Stimulated activated naive CD4-positive, alpha-beta T cell (primary cell): ENCODE data around the gene KPTN.

Experiments used
- DNase-seq, 6 experiments: peaks; one replicate each; lab custom pipeline; 2025; lab: John Stamatoyannopoulos, UW

Gene KPTN

DNA sequence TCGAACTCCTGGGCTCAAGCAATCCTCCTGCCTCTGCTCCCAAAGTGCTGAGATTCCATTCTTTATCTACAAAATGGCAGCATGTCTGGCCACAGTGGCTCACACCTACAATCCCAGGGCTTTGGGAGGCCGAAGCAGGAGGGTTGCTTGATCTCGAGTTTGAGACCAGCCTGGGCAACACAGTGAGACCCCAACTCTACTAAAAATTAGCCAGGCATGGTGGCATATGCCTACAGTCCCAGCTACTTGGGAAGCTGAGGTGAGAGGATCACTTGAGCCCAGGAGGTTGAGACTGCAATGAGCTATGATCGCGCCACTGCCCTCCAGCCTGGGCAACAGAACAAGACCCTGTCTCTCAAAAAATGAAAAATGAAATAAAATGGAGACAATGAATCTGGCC is 24.7 kb upstream of the KPTN start:
- no peak for DNase-seq

DNA sequence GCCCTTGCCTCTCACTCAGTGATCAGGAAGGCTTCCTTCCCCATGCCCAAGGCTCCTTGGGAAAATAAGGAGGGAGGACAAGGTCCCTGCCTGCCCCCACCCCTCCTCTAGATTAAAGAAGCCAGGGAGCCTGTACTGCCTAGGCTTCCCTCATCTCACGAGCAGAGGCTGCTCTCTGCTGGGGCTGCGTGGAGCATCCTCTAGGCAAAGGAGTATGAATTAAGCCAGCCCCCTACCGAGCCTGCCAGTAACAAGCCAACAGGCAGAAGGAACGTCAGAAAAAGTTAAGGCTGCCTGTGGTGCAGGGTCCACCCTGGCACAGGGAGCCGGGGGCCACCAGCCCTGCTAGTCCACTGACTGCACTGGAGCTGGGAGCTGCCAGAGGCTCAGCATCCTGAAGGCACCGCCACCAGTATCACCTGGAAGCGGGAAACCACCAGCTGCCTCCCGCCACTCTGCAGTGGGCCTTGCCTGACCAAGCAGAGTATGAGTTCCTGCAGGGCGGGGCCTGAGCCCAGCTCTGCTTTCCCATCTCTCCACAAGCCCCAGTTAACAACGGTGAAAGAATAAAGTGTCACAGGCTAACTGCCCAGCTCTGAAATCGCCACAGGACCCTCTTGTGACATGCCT is 24.0 kb upstream of the KPTN start:
- DNase-seq, result no peak

- no peak for DNase-seq
Observed at GRCh38 chr19:47507012-47507411, 23.0 kb upstream of the KPTN start.

DNA sequence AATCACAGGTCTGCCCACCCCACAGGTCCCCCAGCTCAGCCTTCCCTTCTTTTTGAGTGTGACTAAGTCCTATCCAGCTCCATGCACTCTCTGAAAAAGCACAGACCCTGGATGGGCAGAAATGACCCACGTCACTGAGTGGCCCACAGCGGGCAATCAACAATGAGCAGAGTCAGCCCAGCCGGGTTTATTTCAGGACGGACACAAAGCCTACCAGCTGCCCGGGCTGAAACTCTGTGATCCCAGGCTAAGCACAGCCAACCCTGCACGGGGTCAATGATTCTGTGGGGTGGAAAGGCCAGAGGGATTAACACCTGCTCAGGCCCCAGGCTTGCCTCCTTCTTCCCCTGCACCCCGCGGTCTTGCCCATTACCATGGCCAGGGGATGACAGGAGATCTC is 22.4 kb upstream of the KPTN start:
- no peak for DNase-seq

GRCh38 chr19:47505506-47505905 is 21.5 kb upstream of the KPTN start:
- DNase-seq, result no peak

DNA sequence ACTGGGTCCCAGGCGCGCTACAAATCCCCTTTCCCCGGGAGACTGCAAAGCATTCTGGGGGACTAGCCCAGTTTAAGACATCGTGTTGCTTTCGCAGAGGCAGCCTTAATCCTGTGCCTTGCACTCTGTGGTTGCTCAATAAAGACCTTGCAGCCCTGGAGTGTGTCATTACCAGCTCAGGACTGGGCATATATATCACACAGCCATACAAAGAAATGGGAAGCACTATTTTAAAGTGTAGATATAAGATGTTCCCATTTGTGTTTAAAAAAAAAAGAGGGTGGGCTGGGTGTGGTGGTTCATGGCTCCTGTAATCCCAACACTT is 19.8 kb upstream of the KPTN start:
- DNase-seq, result no peak

- no peak for DNase-seq
Observed at GRCh38 chr19:47503130-47503825, 19.3 kb upstream of the KPTN start.

- DNase-seq, result no peak
Observed at GRCh38 chr19:47499863-47500830, 16.1 kb upstream of the KPTN start.

DNA sequence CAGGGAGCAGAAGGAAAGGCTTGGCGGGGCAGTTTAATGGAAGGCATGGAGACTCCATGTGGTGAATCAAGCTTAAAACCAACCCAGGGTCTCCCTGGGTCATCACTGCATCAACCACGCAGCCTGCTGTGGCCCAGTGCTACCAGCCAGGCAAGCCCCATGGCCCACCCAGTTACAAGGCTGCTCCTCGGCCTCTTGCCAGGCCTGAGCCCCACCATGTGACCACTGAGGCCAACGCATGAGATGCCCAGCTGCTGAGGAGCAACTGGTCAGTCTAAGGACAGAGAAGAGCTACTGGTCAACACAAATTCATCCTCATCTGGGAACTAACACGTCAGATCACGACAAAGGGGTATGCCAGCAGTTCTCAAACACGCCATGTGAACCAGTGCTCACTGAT is 15.4 kb upstream of the KPTN start:
- DNase-seq, result no peak

- DNase-seq, result no peak
Observed at GRCh38 chr19:47498561-47498960, 14.5 kb upstream of the KPTN start.

DNA sequence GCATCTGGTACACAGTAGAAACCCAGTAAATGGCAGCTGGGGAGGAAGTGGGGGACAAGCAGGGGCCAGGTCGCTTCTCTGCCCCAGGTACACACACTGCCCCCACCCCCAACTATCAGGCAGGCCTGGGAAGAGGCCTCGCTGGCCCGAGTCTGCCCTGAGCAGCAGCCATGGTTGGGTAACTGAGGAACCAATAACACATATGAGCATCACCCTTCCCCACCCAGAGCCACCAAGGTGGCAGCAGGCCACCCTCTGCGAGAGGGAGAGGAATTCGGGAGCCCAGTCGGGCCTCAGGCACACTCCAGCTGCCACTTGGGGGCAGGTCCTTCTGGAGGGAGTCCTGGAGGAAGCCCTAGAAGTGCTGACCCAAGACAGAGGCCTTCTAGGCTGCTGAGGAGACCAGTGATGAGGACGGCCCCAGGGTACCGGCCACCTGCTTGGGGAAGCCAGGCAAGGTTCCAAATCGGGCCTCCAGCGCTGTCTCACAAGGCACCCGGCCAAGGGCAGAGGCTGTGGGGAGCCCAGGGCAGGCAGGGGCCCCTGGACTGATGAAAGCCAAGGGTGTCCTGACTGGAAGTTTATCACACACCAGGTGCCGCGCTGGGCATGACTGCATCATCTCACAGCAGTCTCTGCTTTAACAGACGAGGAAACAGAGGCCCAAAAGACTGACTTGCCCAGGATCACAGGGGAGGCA is 14.0 kb upstream of the KPTN start:
- DNase-seq, result no peak

DNA sequence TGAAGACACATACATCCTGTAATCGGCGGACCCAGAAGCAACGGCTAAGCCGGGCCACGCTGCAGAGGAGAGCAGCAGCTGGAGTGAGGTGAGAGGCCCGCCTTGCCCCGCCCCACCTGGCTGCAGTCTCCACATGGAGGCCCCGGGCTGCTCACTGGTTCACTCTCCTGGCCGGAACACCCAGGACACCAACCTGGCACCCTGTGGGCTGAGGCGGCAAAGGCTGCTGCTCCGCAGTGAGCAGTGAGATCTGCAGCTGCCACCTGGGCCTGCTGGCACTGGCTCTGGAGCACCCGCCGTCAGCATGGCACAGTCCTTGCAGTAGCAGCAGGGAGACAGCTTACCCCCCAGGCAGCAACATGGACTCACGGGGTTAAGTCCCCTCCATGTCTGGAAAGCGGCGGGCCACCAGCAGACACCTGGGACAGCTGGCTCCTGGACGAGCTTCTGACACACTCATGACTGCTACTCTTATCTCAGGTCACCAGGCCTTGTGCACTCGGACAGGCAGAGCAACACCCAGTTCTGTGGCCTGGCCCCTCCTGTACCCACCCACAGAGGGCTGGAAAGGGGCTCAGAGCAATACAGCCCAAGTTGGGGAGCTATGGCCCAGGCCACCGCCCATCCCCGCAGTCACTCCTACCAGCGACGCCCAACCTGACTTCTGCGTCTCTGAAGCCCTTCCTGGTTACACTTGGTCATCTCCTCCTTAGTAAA is 13.2 kb upstream of the KPTN start:
- DNase-seq, result no peak

- no peak for DNase-seq
Observed at GRCh38 chr19:47495478-47496372, 11.7 kb upstream of the KPTN start.

DNA sequence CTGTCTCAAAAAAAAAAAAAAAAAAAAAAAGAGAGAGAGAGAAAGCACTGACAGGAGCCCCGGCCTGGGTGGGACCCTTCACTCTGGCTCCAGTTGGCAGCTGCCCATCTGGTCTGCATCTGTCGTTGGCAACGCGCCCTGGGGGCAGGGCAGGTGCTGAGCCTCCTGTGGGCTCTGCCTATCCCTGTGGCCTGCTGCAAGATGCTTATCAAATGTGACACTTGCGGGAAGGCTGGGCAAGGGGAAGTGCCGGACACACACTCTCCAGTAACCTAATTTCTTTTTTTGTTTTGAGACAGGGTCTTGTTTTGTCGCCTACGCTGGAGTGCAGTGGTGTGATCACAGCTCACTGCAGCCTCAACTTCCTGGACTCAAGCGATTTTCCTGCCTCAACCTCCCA is 10.7 kb upstream of the KPTN start:
- DNase-seq, result no peak

- DNase-seq, result no peak
Observed at GRCh38 chr19:47494211-47494547, 10.2 kb upstream of the KPTN start.

GRCh38 chr19:47493378-47494210 is 9.6 kb upstream of the KPTN start:
- no peak for DNase-seq

DNA sequence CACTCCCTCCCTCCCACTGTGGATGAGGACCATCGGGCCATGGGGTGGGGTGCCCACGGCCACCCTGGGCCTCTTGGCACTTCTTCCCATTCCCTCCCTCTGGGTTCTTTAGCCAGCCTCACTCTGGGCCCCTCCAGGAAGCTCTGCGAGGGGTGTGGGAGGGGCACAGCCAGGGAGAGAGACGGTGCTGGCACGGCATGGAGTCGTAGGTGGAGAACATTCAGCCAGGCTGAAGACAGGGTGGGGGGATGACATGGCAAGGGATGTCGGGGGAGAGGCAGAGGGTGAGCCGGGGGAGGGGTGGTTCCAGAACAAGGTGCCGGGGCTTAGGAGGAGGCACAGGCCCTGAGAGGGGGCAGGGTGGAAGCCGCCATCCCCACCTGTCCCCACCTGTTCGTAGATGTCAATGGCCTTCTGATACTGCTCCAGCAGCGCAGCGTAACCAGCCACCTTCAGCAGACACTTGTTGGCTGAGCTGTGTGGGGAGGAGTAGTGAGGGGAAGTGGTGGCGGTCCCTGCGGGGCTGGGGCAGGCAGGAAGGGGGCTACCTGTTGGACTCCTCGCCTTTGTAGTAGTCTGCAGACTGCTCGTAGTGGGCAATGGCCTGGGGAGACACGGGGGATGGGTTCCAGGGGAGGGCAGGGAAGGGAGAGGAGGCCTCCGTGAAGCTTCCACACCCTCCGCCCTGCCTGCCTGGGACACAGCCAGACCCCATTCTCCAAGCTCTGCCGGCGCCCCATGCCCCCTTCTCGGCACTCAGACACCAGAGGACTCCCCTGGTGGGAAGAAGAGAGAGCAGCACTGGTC is 8.8 kb upstream of the KPTN start:
- no peak for DNase-seq

DNA sequence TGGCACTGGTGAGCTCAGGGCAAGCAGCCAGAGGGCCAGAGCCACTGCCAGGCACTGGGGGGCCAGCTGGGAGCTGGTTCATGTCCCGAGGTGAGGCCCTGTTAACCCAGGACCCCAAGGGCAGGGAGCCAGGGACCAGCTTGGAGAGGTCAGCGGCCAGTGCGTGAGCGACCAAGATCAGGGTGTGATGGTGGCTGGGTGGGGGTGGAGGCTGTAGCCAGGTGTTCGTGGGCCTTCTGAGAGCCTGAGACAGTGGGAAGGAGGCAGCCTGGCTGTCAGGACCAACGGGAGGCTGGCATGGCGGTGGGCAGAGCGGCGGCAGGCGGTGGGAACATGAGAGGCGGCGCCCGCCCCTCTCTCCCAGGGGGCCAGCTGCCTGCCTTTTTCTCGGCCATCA is 8.1 kb upstream of the KPTN start:
- no peak for DNase-seq
